Activated CD4-positive, CD25-positive, alpha-beta regulatory T cell treated with anti-CD3 and anti-CD28 coated beads, Interleukin-2, amount 50 U/mL, for 72 hours (primary cell): ENCODE data around the gene FZR1.

Experiments used
- DNase-seq: peaks from one replicate; pipeline ENCODE4 v3.0.0; 2021

The FZR1 gene

GRCh38 chr19:3474010-3474409 is 32.1 kb upstream of the FZR1 start:
- DNase-seq, result no peak

- DNase-seq, result no peak
Observed at GRCh38 chr19:3474614-3475013, 31.5 kb upstream of the FZR1 start.

- no peak for DNase-seq
Observed at GRCh38 chr19:3475449-3475848, 30.7 kb upstream of the FZR1 start.

- DNase-seq, result no peak
Observed at GRCh38 chr19:3476830-3477229, 29.3 kb upstream of the FZR1 start.

- no peak for DNase-seq
Observed at GRCh38 chr19:3477506-3477905, 28.6 kb upstream of the FZR1 start.

- DNase-seq, result no peak
Observed at GRCh38 chr19:3477951-3478350, 28.2 kb upstream of the FZR1 start.

- no peak for DNase-seq
Observed at GRCh38 chr19:3478409-3479176, 27.5 kb upstream of the FZR1 start.

- peak; percentile 53 for DNase-seq
Observed at GRCh38 chr19:3479177-3479833, 26.8 kb upstream of the FZR1 start.

- DNase-seq, result no peak
Observed at GRCh38 chr19:3479834-3480215, 26.3 kb upstream of the FZR1 start.

GRCh38 chr19:3480383-3481091 is 25.6 kb upstream of the FZR1 start, which contains the start of gene SMIM24:
Gene SMIM24 (minus strand): TSS chr19:3480525. CDS start chr19:3480463, 62 bp downstream.
- no peak for DNase-seq

GRCh38 chr19:3481241-3482090 is 24.6 kb upstream of the FZR1 start:
- DNase-seq, result no peak

GRCh38 chr19:3482507-3483225 is 23.4 kb upstream of the FZR1 start:
- no peak for DNase-seq

- DNase-seq, result no peak
Observed at GRCh38 chr19:3483226-3483628, 22.9 kb upstream of the FZR1 start, which contains the start of gene SMIM44. Gene SMIM44 (minus strand): TSS chr19:3483441. CDS start chr19:3483403, 38 bp downstream.

- no peak for DNase-seq
Observed at GRCh38 chr19:3491396-3492119, 14.6 kb upstream of the FZR1 start.

GRCh38 chr19:3492131-3492839 is 13.8 kb upstream of the FZR1 start:
- no peak for DNase-seq

GRCh38 chr19:3492919-3493318 is 13.2 kb upstream of the FZR1 start:
- DNase-seq, result no peak

GRCh38 chr19:3493651-3494050 is 12.5 kb upstream of the FZR1 start:
- no peak for DNase-seq

GRCh38 chr19:3494051-3494450 is 12.1 kb upstream of the FZR1 start:
- DNase-seq, result no peak

GRCh38 chr19:3494559-3494958 is 11.6 kb upstream of the FZR1 start:
- no peak for DNase-seq

- DNase-seq, result no peak
Observed at GRCh38 chr19:3496392-3497273, 9.5 kb upstream of the FZR1 start.
